Measurements from ENCODE around the gene PTMA.
"Not testable (repeated sequence)": the region's sequence is repeated elsewhere in the genome, so short reads cannot be mapped to it uniquely, and the experiment has no call there.

PTMA gene
- total RNA-seq = 211 to 728 (median 430) reads per million in 17 experiments

- DNase-seq = peak; percentile 99 to 100 (median 100)
Measured at GRCh38 chr2:231707927-231708772, at the start of gene PTMA. TSS of gene PTMA (plus strand) at chr2:231708525. CDS start at chr2:231708707, 182 bp downstream.

GRCh38 chr2:231660073-231660472, 48.3 kb upstream of the PTMA start:
- not testable (repeated sequence) for DNase-seq

DNA sequence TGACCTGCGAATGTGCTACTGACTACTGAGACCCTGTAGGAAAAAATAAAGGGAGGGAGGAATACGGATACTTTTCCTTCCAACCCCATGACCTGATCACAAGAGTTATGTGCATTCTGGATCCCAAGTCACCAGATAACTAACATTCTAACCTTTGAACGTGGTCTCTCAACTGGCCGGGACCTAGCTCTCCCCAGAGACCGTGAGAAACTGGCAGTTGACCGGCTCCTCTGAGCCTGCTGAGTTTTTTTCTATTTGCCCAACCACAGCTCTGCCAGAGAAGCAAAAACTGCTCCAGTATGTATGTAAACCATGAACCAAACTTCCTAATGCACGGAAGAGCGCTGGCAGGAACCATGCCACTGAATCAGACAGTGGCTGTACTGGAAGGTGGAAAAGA, 47.5 kb upstream of the PTMA start:
- no peak for DNase-seq

- DNase-seq = no peak
Measured at GRCh38 chr2:231661422-231662027, 46.8 kb upstream of the PTMA start.

DNA sequence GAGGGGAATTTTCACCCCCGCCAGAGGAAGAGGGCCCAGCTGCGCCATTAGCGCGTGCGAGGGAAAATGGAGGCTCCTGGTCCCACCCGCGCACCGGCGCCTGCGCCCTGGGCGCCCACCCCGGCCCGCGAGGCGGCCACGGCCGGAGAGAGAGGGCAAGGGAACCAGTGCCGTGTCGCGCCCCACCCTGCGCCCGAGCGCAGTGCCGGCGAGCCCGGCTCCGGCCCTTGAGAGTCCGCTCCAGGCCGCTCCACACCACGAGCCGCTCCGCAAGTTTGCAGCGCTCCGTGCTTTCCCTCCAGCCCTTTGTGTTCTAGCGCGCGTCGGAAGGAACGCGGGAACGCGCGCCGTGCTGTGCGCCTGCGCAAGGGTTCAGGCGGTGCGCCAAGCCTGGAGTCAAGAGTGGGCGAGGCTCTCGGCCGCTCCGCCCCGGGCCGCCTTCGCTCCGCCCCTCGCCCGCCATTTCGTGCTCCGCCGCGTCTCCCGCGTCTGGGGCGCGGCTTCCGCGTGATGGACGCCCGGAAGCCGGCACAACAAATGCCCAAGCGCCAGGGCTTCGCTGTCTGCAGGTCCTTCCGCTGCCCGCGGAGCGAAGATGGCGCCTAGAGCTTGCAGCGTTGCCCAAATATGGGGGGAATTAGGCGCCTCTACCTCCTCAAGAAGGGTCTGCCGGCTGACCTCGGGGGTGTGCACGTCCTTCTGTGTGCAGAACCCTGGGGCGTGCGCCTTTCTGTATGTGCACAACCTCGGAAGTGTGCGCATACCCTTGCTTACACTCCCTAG, 46.1 kb upstream of the PTMA start:
- DNase-seq = peak; percentile 99 to 100 (median 100)

- DNase-seq = no peak
Measured at GRCh38 chr2:231662811-231663457, 45.4 kb upstream of the PTMA start.

- DNase-seq = no peak
Measured at GRCh38 chr2:231663458-231664212, 44.7 kb upstream of the PTMA start.

DNA sequence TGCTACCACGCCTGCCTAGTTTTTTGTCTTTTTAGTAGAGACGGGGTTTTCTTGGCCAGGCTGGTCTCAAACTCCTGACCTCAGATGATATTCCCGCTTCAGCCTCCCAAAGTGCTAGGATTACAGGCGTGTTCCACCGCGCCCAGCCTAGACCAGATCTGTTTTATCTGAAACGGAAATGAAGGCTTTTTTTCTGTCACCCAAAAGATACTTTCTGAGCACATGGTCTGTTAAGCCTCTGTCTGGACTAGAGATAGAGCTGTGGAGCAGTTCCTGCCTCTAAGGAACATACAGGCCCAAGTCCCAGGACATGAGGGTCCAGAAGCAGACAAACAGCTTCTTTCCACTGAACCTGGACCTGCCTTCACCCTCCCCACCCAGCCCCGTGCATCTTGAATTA, 43.6 kb upstream of the PTMA start:
- DNase-seq = no peak

GRCh38 chr2:231665245-231666170, 42.8 kb upstream of the PTMA start:
- DNase-seq = peak in 2 of 4 experiments; percentile 21 to 29

GRCh38 chr2:231666171-231667095, 41.9 kb upstream of the PTMA start:
- DNase-seq = peak; percentile 95 to 98 (median 97)

GRCh38 chr2:231667096-231667427, 41.3 kb upstream of the PTMA start:
- no peak for DNase-seq

GRCh38 chr2:231667496-231667895, 40.8 kb upstream of the PTMA start:
- DNase-seq = no peak

- DNase-seq = no peak
Measured at GRCh38 chr2:231668981-231669380, 39.3 kb upstream of the PTMA start.

- DNase-seq = peak; percentile 30 to 63 (median 47)
Measured at GRCh38 chr2:231671270-231672050, 36.9 kb upstream of the PTMA start.

- peak in 3 of 4 experiments; percentile 28 to 40 (median 28) for DNase-seq
Measured at GRCh38 chr2:231672617-231673347, 35.5 kb upstream of the PTMA start.

- no peak for DNase-seq
Measured at GRCh38 chr2:231673348-231673770, 35.0 kb upstream of the PTMA start.

DNA sequence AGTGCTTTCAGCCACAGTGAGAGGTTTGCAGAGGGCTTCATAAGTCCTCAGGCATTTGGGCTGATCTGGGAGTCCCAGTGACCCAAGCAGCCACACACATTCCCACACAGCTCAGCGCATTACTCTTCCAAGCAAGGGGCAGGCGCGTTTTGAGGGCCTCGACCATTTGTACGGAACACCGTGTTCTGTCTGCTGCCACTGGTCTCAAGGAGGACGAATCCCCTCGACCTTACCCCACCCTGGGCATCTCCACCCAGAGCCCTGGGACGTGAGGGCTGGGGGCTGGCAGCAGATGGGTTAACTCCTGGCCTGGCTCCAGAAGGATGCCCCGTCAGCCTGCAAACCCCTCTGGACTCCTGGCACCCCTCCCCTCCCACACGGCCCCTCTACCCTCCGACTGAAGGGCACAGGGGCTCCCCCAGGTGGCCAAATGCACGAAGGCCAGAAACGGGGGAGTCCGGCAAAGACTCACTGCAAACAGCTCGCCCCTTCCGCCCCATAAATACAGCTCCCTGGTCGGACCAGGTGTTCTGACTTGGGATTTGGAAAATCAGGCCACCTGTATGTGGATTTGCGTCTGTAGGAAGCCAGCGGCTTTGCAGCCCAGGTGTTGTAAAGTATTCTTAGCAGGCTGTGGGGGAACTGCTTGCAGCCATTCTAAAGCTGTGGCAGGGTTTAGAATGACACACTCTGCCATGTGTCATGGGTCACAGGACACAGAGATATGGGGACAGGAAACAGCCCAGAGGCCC, 33.6 kb upstream of the PTMA start:
- DNase-seq = peak; percentile 65 to 82 (median 80)

Measured in suppressor macrophage (primary cell).